Heart left ventricle (tissue), 13 donors: ENCODE results near the gene CPE.

Source experiments
- POLR2A ChIP-seq, 2 donors: fragments of 450-650 bp; IDR thresholded peaks; one replicate each; pipeline ENCODE4 v1.6.1; 2017; ENCODE audit warnings: antibody characterized with exemption in 2 of 2, mild to moderate bottlenecking in 2 of 2, moderate library complexity in 2 of 2
- TF ChIP-seq, protein P1 (sequence below), 12 donors: fragments of 200-600 bp; sonication (generic) in 4 of 12; IDR thresholded peaks; one replicate each; pipeline versions ENCODE4 v1.5.0 to v1.8.0; 2018 to 2022; ENCODE audit warnings: antibody characterized with exemption in 12 of 12, mild to moderate bottlenecking in 5 of 12
- donor health status: ischemic (EF 13 %, LVEDD 7.1; RV severe dilation, severe dysfunction).
- donor health status: DM: no; HTN: yes; CAD: no.
- donor health status: DM: no; HTN: no; CAD: no.
- donor health status: ischemic (EF 25% LVEDD 6.9; RV normal size, moderate dysfunction).
- donor health status: ischemic (EF 25% LVEDD 5.7; RV mildly dilated, moderate dysfunction).
- donor health status: ischemic (EF 35%, LVEDD 5.7; RV mildly dilated, moderate dysfunction).
- donor health status: nonischemic (EF 11% LVEDD 7.7; RV severe dilation, severe dysfunction).
- donor health status: DM: yes; HTN: yes; CAD: no.
- donor health status: PGD.
- donor health status: ischemic (EF 29% LVEDD 5.4; RV normal size, mild dysfunction).
- donor health status: nonischemic (EF 23%, LVEDD 6.1; RV moderate dilation, normal function).

DNA sequence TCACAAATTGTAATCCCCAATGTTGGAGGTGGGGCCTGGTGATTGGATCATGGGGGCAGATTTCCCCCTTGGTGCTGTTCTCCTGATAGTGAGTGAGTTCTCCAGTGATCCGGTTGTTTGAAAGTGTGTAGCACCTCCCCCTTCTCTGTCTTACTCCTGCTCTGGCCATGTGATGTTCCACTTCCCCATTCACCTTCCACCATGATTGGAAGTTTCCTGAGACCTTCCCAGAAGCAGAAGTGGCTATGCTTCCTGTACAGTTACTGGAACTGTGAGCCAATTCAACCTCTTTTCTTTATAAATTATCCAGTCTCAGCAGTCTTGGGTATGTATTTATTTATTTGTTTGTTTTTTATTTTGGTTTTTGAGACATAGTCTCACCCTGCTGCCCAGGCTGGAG lies 143.2 kb downstream of the CPE start:
- TF ChIP-seq, protein P1, sequence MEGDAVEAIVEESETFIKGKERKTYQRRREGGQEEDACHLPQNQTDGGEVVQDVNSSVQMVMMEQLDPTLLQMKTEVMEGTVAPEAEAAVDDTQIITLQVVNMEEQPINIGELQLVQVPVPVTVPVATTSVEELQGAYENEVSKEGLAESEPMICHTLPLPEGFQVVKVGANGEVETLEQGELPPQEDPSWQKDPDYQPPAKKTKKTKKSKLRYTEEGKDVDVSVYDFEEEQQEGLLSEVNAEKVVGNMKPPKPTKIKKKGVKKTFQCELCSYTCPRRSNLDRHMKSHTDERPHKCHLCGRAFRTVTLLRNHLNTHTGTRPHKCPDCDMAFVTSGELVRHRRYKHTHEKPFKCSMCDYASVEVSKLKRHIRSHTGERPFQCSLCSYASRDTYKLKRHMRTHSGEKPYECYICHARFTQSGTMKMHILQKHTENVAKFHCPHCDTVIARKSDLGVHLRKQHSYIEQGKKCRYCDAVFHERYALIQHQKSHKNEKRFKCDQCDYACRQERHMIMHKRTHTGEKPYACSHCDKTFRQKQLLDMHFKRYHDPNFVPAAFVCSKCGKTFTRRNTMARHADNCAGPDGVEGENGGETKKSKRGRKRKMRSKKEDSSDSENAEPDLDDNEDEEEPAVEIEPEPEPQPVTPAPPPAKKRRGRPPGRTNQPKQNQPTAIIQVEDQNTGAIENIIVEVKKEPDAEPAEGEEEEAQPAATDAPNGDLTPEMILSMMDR (IDR thresholded peaks at IDR 0.05): no peak
- TF ChIP-seq POLR2A (IDR thresholded peaks at IDR 0.05): no peak
